Keratinocyte (primary cell): ENCODE measurements around the gene SCN10A. TPM values are rescaled to one million over a fixed set of nuclear protein-coding genes. Genes with fewer than 3 reads are reported as not detected.

Experiments used
- DNase-seq: peaks from one replicate; pipeline ENCODE4 v3.0.0-alpha.2; 2011; ENCODE audit warnings: low read depth, missing footprints, low spot score
- FAIRE-seq: peaks from 2 replicates; lab custom pipeline; 2011; peaks lifted over from hg19 to GRCh38; lab: Jason Lieb, UNC
- H2AFZ ChIP-seq: 2 replicates; pipeline ENCODE4 v1.6.0; 2012; ENCODE audit warnings: low read length, control low read depth, inconsistent platforms; ENCODE audit not compliant: control insufficient read depth
- H3K27ac ChIP-seq: 2 replicates; pipeline ENCODE4 v1.5.1; 2011; ENCODE audit warnings: low read length; ENCODE audit not compliant: control insufficient read depth, insufficient read depth
- H3K27me3 ChIP-seq: 3 replicates; pipeline ENCODE4 v1.6.0; 2011; ENCODE audit warnings: low read length; ENCODE audit not compliant: control insufficient read depth, insufficient read depth; ENCODE audit errors: extremely low read depth
- H3K36me3 ChIP-seq, 2 experiments: 2 replicates in 1 of 2; 3 replicates in 1 of 2; pipeline ENCODE4 v1.5.1; 2011; ENCODE audit warnings: low read length in 2 of 2, mild to moderate bottlenecking in 1 of 2; ENCODE audit not compliant: control insufficient read depth in 2 of 2, insufficient read depth in 2 of 2; ENCODE audit errors: extremely low read depth in 1 of 2
- H3K4me1 ChIP-seq: 3 replicates; pipeline ENCODE4 v1.5.1; 2011; ENCODE audit warnings: low read length; ENCODE audit not compliant: control insufficient read depth, insufficient read depth; ENCODE audit errors: extremely low read depth
- H3K4me2 ChIP-seq: 3 replicates; pipeline ENCODE4 v1.6.0; 2011; ENCODE audit warnings: low read depth, low read length; ENCODE audit not compliant: control insufficient read depth, insufficient read depth; ENCODE audit errors: extremely low read depth
- H3K4me3 ChIP-seq, 3 experiments: fragments of 200-600 bp in 1 of 3; sonication (generic) in 1 of 3; 2 replicates in 2 of 3; 3 replicates in 1 of 3; pipeline ENCODE4 v1.5.1; 2011 to 2016; ENCODE audit warnings: low read length in 3 of 3, mild to moderate bottlenecking in 3 of 3, control low read depth in 2 of 3, inconsistent platforms in 1 of 3, low read depth in 1 of 3, mixed read lengths in 1 of 3, mixed run types in 1 of 3, moderate library complexity in 1 of 3; ENCODE audit not compliant: control insufficient read depth in 2 of 3, insufficient read depth in 2 of 3; ENCODE audit errors: extremely low read depth in 1 of 3
- H3K79me2 ChIP-seq: 2 replicates; pipeline ENCODE4 v1.6.0; 2012; ENCODE audit warnings: low read length; ENCODE audit not compliant: control insufficient read depth, insufficient read depth
- H3K9ac ChIP-seq: 3 replicates; pipeline ENCODE4 v1.6.0; 2011; ENCODE audit warnings: low read length; ENCODE audit not compliant: control insufficient read depth, insufficient read depth; ENCODE audit errors: extremely low read depth
- H3K9me1 ChIP-seq: 3 replicates; pipeline ENCODE4 v1.6.0; 2011; ENCODE audit warnings: low read length; ENCODE audit not compliant: control insufficient read depth, insufficient read depth; ENCODE audit errors: extremely low read depth
- H3K9me3 ChIP-seq: 2 replicates; pipeline ENCODE4 v1.5.1; 2012; ENCODE audit warnings: low read depth, low read length; ENCODE audit not compliant: control insufficient read depth
- H4K20me1 ChIP-seq: 3 replicates; pipeline ENCODE4 v1.6.0; 2011; ENCODE audit warnings: low read length; ENCODE audit not compliant: control insufficient read depth, insufficient read depth; ENCODE audit errors: extremely low read depth
- CTCF ChIP-seq, 3 experiments: IDR thresholded peaks in 1 of 3; conservative IDR thresholded peaks in 1 of 3; optimal IDR thresholded peaks in 1 of 3; 2 replicates in 2 of 3; 3 replicates in 1 of 3; pipeline versions ENCODE3 to v1.5.1; 2011; ENCODE audit warnings: low read length in 3 of 3, mild to moderate bottlenecking in 3 of 3, moderate library complexity in 2 of 3, control low read depth in 1 of 3, inconsistent platforms in 1 of 3; ENCODE audit not compliant: insufficient read depth in 2 of 3; ENCODE audit errors: extremely low read depth in 1 of 3
- EZH2 ChIP-seq: IDR thresholded peaks from one replicate; pipeline ENCODE4 v1.6.1; 2012; ENCODE audit warnings: inconsistent platforms, mild to moderate bottlenecking, low read length, moderate library complexity
- dilution Hi-C: fragments of 300-500 bp; cut with MboI; formaldehyde crosslinking; loops from one replicate; pipeline ENCODE4 v1.7.0; 2020; ENCODE audit warnings: low sequenced_read_pairs; ENCODE audit not compliant: extremely low pct_ligation_motif_present
- polyA plus RNA-seq, 5 experiments: library from polyadenylated mRNA; depleted of rRNA in 3 of 5; stranded (reverse) in 3 of 5; stranded (forward) in 1 of 5; unstranded in 1 of 5; fragments of >200 nt; gene quantifications; 1 replicate in 1 of 5; 2 replicates in 3 of 5; 3 replicates in 1 of 5; pipeline versions ENCODE4 v1.2.1 to v1.2.3, GENCODE V29; 2011 to 2012; ENCODE audit warnings: missing spikeins in 2 of 5, low read depth in 1 of 5, low replicate concordance in 1 of 5

The SCN10A gene
- polyA plus RNA-seq, 1 donor (not counting 4 experiments of a cell fraction or from before 2014, with no cell fraction given) = not detected

GRCh38 chr3:38724392-38724736, 91.7 kb downstream of the SCN10A start:
- no peak for DNase-seq
- H3K9me1 ChIP-seq = no peaks in the 10 kb centered on the region
- FAIRE-seq = no peak

GRCh38 chr3:38723569-38724391, 92.2 kb downstream of the SCN10A start:
- Histone ChIP-seq H3K79me2 (no peaks in the 10 kb centered on the region), H3K4me1 (no peaks in the 10 kb centered on the region), H3K9me3 (no peaks in the 10 kb centered on the region), H3K36me3 (no peaks in the 10 kb centered on the region), H3K4me3 (no peak overlapping the region), H4K20me1 (no peaks in the 10 kb centered on the region), H3K27me3 (peaks cover 7% of the 10 kb centered on the region), H3K27ac (no peak overlapping the region), H3K4me2 (no peak overlapping the region), H3K9me1 (no peaks in the 10 kb centered on the region), H3K9ac (no peak overlapping the region), H2AFZ (no peak overlapping the region)
- dilution Hi-C loops = no loop called here
- TF ChIP-seq EZH2 (no peak), CTCF (optimal IDR thresholded peaks at IDR 0.05 in 1 of 3, IDR thresholded peaks at IDR 0.05 in 1 of 3, conservative IDR thresholded peaks at IDR 0.05 in 1 of 3; ENCODE audit: extremely low read depth in 1 of 3, insufficient read depth in 2 of 3, low read length in 3 of 3) (no peak)
- DNase-seq (no peak), FAIRE-seq (no peak)

More at GRCh38 chr3:38724392-38724736, 91.7 kb downstream of the SCN10A start:
- Histone ChIP-seq H3K4me2 (no peak overlapping the region), H3K9me3 (no peaks in the 10 kb centered on the region), H3K4me3 (no peak overlapping the region), H3K27ac (no peak overlapping the region), H3K79me2 (no peaks in the 10 kb centered on the region), H3K9ac (no peak overlapping the region), H3K36me3 (no peaks in the 10 kb centered on the region), H3K4me1 (no peaks in the 10 kb centered on the region), H2AFZ (no peak overlapping the region), H3K27me3 (peaks cover 7% of the 10 kb centered on the region), H4K20me1 (no peaks in the 10 kb centered on the region)
- TF ChIP-seq CTCF (optimal IDR thresholded peaks at IDR 0.05 in 1 of 3, IDR thresholded peaks at IDR 0.05 in 1 of 3, conservative IDR thresholded peaks at IDR 0.05 in 1 of 3; ENCODE audit: extremely low read depth in 1 of 3, insufficient read depth in 2 of 3, low read length in 3 of 3) = no peak
- no peak for TF ChIP-seq EZH2
- dilution Hi-C loops = no loop called here
